PC-3 (cell line): Measurements from ENCODE around the gene KLF11. TPM values are rescaled to one million over a fixed set of nuclear protein-coding genes. Genes with fewer than 3 reads are reported as not detected.

Experiments used
- ATAC-seq: fragments of 200-7000 bp; cut with Tn5 transposase; 2 replicates; pipeline ENCODE4 v1.9.1; 2020; ENCODE audit warnings: mild to moderate bottlenecking, moderate library complexity
- BruUV-seq: library from RNA; stranded (reverse); fragments of 400-500 nt; replicated peaks from 2 replicates; lab custom pipeline; 2021; lab: Mats Ljungman, UMichigan
- CTCF ChIA-PET: fragments of 300-600 bp; sonication (Branson Sonifier 250); formaldehyde crosslinking; loops from one replicate; lab custom pipeline; 2022; ENCODE audit warnings: antibody characterized with exemption; lab: Charles Lee
- POLR2A ChIA-PET: fragments of 300-600 bp; sonication (Branson Sonifier 250); formaldehyde crosslinking; loops from one replicate; lab custom pipeline; 2022; ENCODE audit warnings: antibody characterized with exemption; ENCODE audit not compliant: unreplicated experiment; lab: Charles Lee
- DNase-seq: peaks from one replicate; pipeline ENCODE4 v3.0.0-alpha.2; 2015
- H2AFZ ChIP-seq: fragments of 300-600 bp; sonication (generic); 2 replicates; pipeline ENCODE4 v1.6.0; 2016; ENCODE audit warnings: antibody characterized with exemption, low read length
- H3F3A ChIP-seq: fragments of 300-600 bp; sonication (generic); one replicate; pipeline ENCODE4 v1.6.0; 2017; ENCODE audit warnings: antibody characterized with exemption, low read length, control low read depth, mild to moderate bottlenecking; ENCODE audit not compliant: unreplicated experiment
- H3K27ac ChIP-seq: fragments of 300-600 bp; sonication (generic); 2 replicates; pipeline ENCODE4 v1.5.1; 2016; ENCODE audit warnings: mild to moderate bottlenecking, low read length
- H3K27me3 ChIP-seq: fragments of 300-600 bp; sonication (generic); 2 replicates; pipeline ENCODE4 v1.6.1; 2016; ENCODE audit warnings: low read length, mixed read lengths
- H3K36me3 ChIP-seq: fragments of 300-600 bp; sonication (generic); 2 replicates; pipeline ENCODE4 v1.6.1; 2016; ENCODE audit warnings: low read depth, mixed run types, low read length, mixed read lengths
- H3K4me1 ChIP-seq: fragments of 300-600 bp; sonication (generic); 2 replicates; pipeline ENCODE4 v1.5.1; 2016; ENCODE audit warnings: low read length; ENCODE audit not compliant: insufficient read depth
- H3K4me2 ChIP-seq: fragments of 300-600 bp; sonication (generic); 2 replicates; pipeline ENCODE4 v1.6.0; 2016; ENCODE audit warnings: low read length
- H3K4me3 ChIP-seq: fragments of 300-600 bp; sonication (generic); 2 replicates; pipeline ENCODE4 v1.5.1; 2016; ENCODE audit warnings: mild to moderate bottlenecking, low read length, mixed read lengths
- H3K79me2 ChIP-seq: fragments of 300-600 bp; sonication (generic); 2 replicates; pipeline ENCODE4 v1.6.1; 2017; ENCODE audit warnings: low read length, mixed read lengths
- H3K9ac ChIP-seq: fragments of 300-600 bp; sonication (generic); 2 replicates; pipeline ENCODE4 v1.6.0; 2016; ENCODE audit warnings: mild to moderate bottlenecking, low read length
- H3K9me2 ChIP-seq: fragments of 300-600 bp; sonication (generic); replicated peaks from 2 replicates; pipeline ENCODE4 v1.6.1; 2016; ENCODE audit warnings: mixed run types, low read length, mixed read lengths
- H3K9me3 ChIP-seq: fragments of 300-600 bp; sonication (generic); 2 replicates; pipeline ENCODE4 v1.6.1; 2016; ENCODE audit warnings: low read length, mixed read lengths
- H4K20me1 ChIP-seq: fragments of 300-600 bp; sonication (generic); 2 replicates; pipeline ENCODE4 v1.6.1; 2016; ENCODE audit warnings: low read length, mixed read lengths
- CTCF ChIP-seq: fragments of 300-600 bp; sonication (generic); conservative IDR thresholded peaks from 2 replicates; pipeline ENCODE4 v1.5.1; 2017; ENCODE audit warnings: antibody characterized with exemption, low read depth, mild to moderate bottlenecking, low read length
- EZH2 ChIP-seq: fragments of 300-600 bp; sonication (generic); IDR thresholded peaks from one replicate; pipeline ENCODE4 v1.6.1; 2017; ENCODE audit warnings: antibody characterized with exemption, mild to moderate bottlenecking, low read length; ENCODE audit not compliant: unreplicated experiment
- EZH2phosphoT487 ChIP-seq: fragments of 300-600 bp; sonication (generic); IDR thresholded peaks from 2 replicates; pipeline ENCODE4 v1.6.1; 2018; ENCODE audit warnings: mild to moderate bottlenecking, antibody characterized with exemption, low read length, borderline replicate concordance
- intact Hi-C: fragments of 100-400 bp; cut with micrococcal nuclease; formaldehyde crosslinking; loops from 2 replicates; pipeline ENCODE4 v1.9.0; 2023
- total RNA-seq: library from RNA; depleted of rRNA; stranded (reverse); fragments of >200 nt; gene quantifications from 2 replicates; pipeline ENCODE4 v1.2.3, GENCODE V29; 2014

KLF11 gene
- total RNA-seq, 1 experiment from 2014 or later, result 13.4 TPM

GRCh38 chr2:10086950-10087349 lies 43.6 kb downstream of the KLF11 start:
- no peak overlapping the region for H3K4me3 ChIP-seq
- H3K27ac ChIP-seq, result no peak overlapping the region
- ATAC-seq, result no peak
- no peaks in the 10 kb centered on the region for H3F3A ChIP-seq
- POLR2A ChIA-PET, result interaction anchor here (0.6 kb wide), 1 partner anchor 594 kb away, joined by 3 read pairs; no protein-coding TSS in a partner anchor
- H3K9me3 ChIP-seq, result no peaks in the 10 kb centered on the region
- no peaks in the 10 kb centered on the region for H3K79me2 ChIP-seq
- BruUV-seq, result no TSS peak
- intact Hi-C loops, result no loop called here
- no peak overlapping the region for H3K4me2 ChIP-seq
- DNase-seq, result no peak
- H4K20me1 ChIP-seq, result no peaks in the 10 kb centered on the region
- no peaks in the 10 kb centered on the region for H3K9me2 ChIP-seq
- CTCF ChIA-PET, result no interaction called here
- H3K4me1 ChIP-seq, result no peaks in the 10 kb centered on the region
- H2AFZ ChIP-seq, result no peak overlapping the region
- H3K9ac ChIP-seq, result no peak overlapping the region
- H3K27me3 ChIP-seq, result peaks cover 33% of the 10 kb centered on the region
- no peaks in the 10 kb centered on the region for H3K36me3 ChIP-seq
- no peak for TF ChIP-seq EZH2phosphoT487
- TF ChIP-seq CTCF, result no peak
- no peak for TF ChIP-seq EZH2

GRCh38 chr2:10087360-10087759 lies 44.0 kb downstream of the KLF11 start:
- no peaks in the 10 kb centered on the region for H3K36me3 ChIP-seq
- H2AFZ ChIP-seq, result no peak overlapping the region
- CTCF ChIA-PET, result no interaction called here
- no peaks in the 10 kb centered on the region for H3K4me1 ChIP-seq
- H3K9me2 ChIP-seq, result no peaks in the 10 kb centered on the region
- H3K79me2 ChIP-seq, result no peaks in the 10 kb centered on the region
- peaks cover 32% of the 10 kb centered on the region for H3K27me3 ChIP-seq
- H3K9me3 ChIP-seq, result no peaks in the 10 kb centered on the region
- no TSS peak for BruUV-seq
- intact Hi-C loops, result no loop called here
- no peak for ATAC-seq
- no peak for DNase-seq
- no peak overlapping the region for H3K4me2 ChIP-seq
- POLR2A ChIA-PET, result interaction anchor here (0.6 kb wide), 1 partner anchor 594 kb away, joined by 3 read pairs; no protein-coding TSS in a partner anchor
- H3K9ac ChIP-seq, result no peak overlapping the region
- TF ChIP-seq EZH2 (no peak), CTCF (no peak), EZH2phosphoT487 (no peak)
- no peaks in the 10 kb centered on the region for H4K20me1 ChIP-seq
- H3K27ac ChIP-seq, result no peak overlapping the region
- H3K4me3 ChIP-seq, result no peak overlapping the region
- H3F3A ChIP-seq, result no peaks in the 10 kb centered on the region

GRCh38 chr2:10089565-10090190 lies 46.3 kb downstream of the KLF11 start:
- ChIA-PET POLR2A (no interaction called here), CTCF (interaction anchor here (0.6 kb wide), 1 partner anchor 13 kb away, joined by 5 read pairs; no protein-coding TSS in a partner anchor)
- Histone ChIP-seq H3K9me3 (no peaks in the 10 kb centered on the region), H3K4me2 (no peak overlapping the region), H3K4me3 (no peak overlapping the region), H3K4me1 (no peaks in the 10 kb centered on the region), H3K79me2 (no peaks in the 10 kb centered on the region), H3K9me2 (no peaks in the 10 kb centered on the region), H3K36me3 (no peaks in the 10 kb centered on the region), H3K27me3 (peaks cover 9% of the 10 kb centered on the region; the same call in 1 of the 2 replicates), H3F3A (no peaks in the 10 kb centered on the region), H2AFZ (no peak overlapping the region), H4K20me1 (no peaks in the 10 kb centered on the region), H3K9ac (no peak overlapping the region), H3K27ac (no peak overlapping the region)
- no peak for TF ChIP-seq EZH2
- no peak for TF ChIP-seq EZH2phosphoT487
- no peak for TF ChIP-seq CTCF
- intact Hi-C loops, result no loop called here
- DNase-seq (no peak), ATAC-seq (no peak)
- no TSS peak for BruUV-seq
